ENCODE results near the gene ZNF433. TPM values are rescaled to one million over a fixed set of nuclear protein-coding genes. Genes with fewer than 3 reads are reported as not detected.

The ZNF433 gene
- total RNA-seq, 2 experiments from 2014 or later, result 2.6 to 2.8 TPM

GRCh38 chr19:12075538-12076139 is 40.2 kb upstream of the ZNF433 start:
- Mint-ChIP-seq H3K9me3 (peaks cover 9% of the 10 kb centered on the region), H3K36me3 (ENCODE audit: low read depth) (peaks cover 93% of the 10 kb centered on the region), H3K4me3 (no peak overlapping the region), H3K27ac (no peak overlapping the region), H3K27me3 (no peaks in the 10 kb centered on the region), H3K4me1 (ENCODE audit: low read depth) (no peaks in the 10 kb centered on the region)
- no peak for TF ChIP-seq CTCF (IDR thresholded peaks at IDR 0.05)
- ChIA-PET POLR2A (interaction anchor here (0.7 kb wide), 1 partner anchor 477 kb away, joined by 3 read pairs; no protein-coding TSS in a partner anchor), CTCF (no interaction called here)
- ATAC-seq (ENCODE audit: poor library complexity) (no peak), DNase-seq (no peak)
- intact Hi-C loops (cut with DNase I, micrococcal nuclease), result loop anchor here in 1 of 2 experiments (10.0 kb wide), 1 partner anchor 449 kb away; no protein-coding TSS in a partner anchor
- peaks cover 32% of the 10 kb centered on the region for H3K36me3 ChIP-seq (ENCODE audit: insufficient read depth, low read length)
- no peaks in the 10 kb centered on the region for H3K4me1 ChIP-seq (ENCODE audit: insufficient read depth, low read length)
- peaks cover 46 to 99% of the 10 kb centered on the region in 2 experiments for H3K9me3 ChIP-seq (ENCODE audit: control insufficient read depth in 1 of 2, insufficient read depth in 1 of 2, low read length in 2 of 2)
- H3K27ac ChIP-seq (ENCODE audit: low read depth in 1 of 2, low read length in 2 of 2), result no peak overlapping the region
- H3K27me3 ChIP-seq (ENCODE audit: control insufficient read depth in 1 of 2, insufficient read depth in 2 of 2, low read length in 2 of 2), result no peaks in the 10 kb centered on the region
- H3K4me3 ChIP-seq (ENCODE audit: low read length), result no peak overlapping the region

GRCh38 chr19:12064590-12065538 is 29.4 kb upstream of the ZNF433 start, which contains the start of gene ZNF844:
ZNF844 (plus strand) TSS chr19:12064731; CDS start chr19:12064874, 143 bp downstream.
- Mint-ChIP-seq H3K4me1 (ENCODE audit: low read depth) (peaks cover 5% of the 10 kb centered on the region), H3K27me3 (no peaks in the 10 kb centered on the region), H3K9me3 (peaks cover 2% of the 10 kb centered on the region), H3K27ac (peak within 1 kb of the TSS; percentile 65), H3K36me3 (ENCODE audit: low read depth) (peaks cover 38% of the 10 kb centered on the region), H3K4me3 (peak within 1 kb of the TSS; percentile 91)
- CTCF ChIA-PET, result interaction anchor here (0.6 kb wide), 1 partner anchor 330 kb away, joined by 4 read pairs; no protein-coding TSS in a partner anchor
- no peak for TF ChIP-seq CTCF (IDR thresholded peaks at IDR 0.05)
- POLR2A ChIA-PET, result interaction anchor here (0.5 to 0.9 kb wide), 3 partner anchors 29 to 98 kb away, joined by 3 to 4 read pairs (median 3); partner anchors contain the start of genes ZNF136 and ZNF433
- Histone ChIP-seq H3K9me3 (ENCODE audit: control insufficient read depth in 1 of 2, insufficient read depth in 1 of 2, low read length in 2 of 2) (peaks cover 17 to 42% of the 10 kb centered on the region in 2 experiments), H3K4me1 (ENCODE audit: insufficient read depth, low read length) (peaks cover 21% of the 10 kb centered on the region), H3K27ac (ENCODE audit: low read depth in 1 of 2, low read length in 2 of 2) (peak within 1 kb of the TSS in 1 of 2 donors; percentile 46), H3K27me3 (ENCODE audit: control insufficient read depth in 1 of 2, insufficient read depth in 2 of 2, low read length in 2 of 2) (no peaks in the 10 kb centered on the region), H3K4me3 (ENCODE audit: low read length) (peak within 1 kb of the TSS; percentile 74), H3K36me3 (ENCODE audit: insufficient read depth, low read length) (no peaks in the 10 kb centered on the region)
- DNase-seq (peak; percentile 40 to 84 (median 62)), ATAC-seq (ENCODE audit: poor library complexity) (peak; percentile 87)
- intact Hi-C loops (cut with DNase I, micrococcal nuclease), result loop anchor here in 1 of 2 experiments (2.0 kb wide), 1 partner anchor 140 kb away; the partner anchor contains the start of gene ZNF700

- Histone ChIP-seq H3K27me3 (ENCODE audit: control insufficient read depth in 1 of 2, insufficient read depth in 2 of 2, low read length in 2 of 2) (peaks cover 0 to 7% of the 10 kb centered on the region in 2 experiments), H3K4me1 (ENCODE audit: insufficient read depth, low read length) (peaks cover 26% of the 10 kb centered on the region), H3K36me3 (ENCODE audit: insufficient read depth, low read length) (no peaks in the 10 kb centered on the region), H3K9me3 (ENCODE audit: control insufficient read depth in 1 of 2, insufficient read depth in 1 of 2, low read length in 2 of 2) (peaks cover 0 to 10% of the 10 kb centered on the region in 2 experiments), H3K4me3 (ENCODE audit: low read length) (no peak overlapping the region), H3K27ac (ENCODE audit: low read depth in 1 of 2, low read length in 2 of 2) (no peak overlapping the region)
- Mint-ChIP-seq H3K27me3 (peaks cover 30% of the 10 kb centered on the region), H3K36me3 (ENCODE audit: low read depth) (peaks cover 4% of the 10 kb centered on the region), H3K27ac (no peak overlapping the region), H3K9me3 (peaks cover 3% of the 10 kb centered on the region), H3K4me3 (no peak overlapping the region), H3K4me1 (ENCODE audit: low read depth) (peaks cover 24% of the 10 kb centered on the region)
- intact Hi-C loops (cut with DNase I, micrococcal nuclease), result loop anchor here (5.0 to 10.0 kb wide), 3 partner anchors 91 to 258 kb away; partner anchors contain the start of genes ZNF491 (in 1 of the 2) and ZNF763 (in 1 of the 2)
- TF ChIP-seq CTCF (IDR thresholded peaks at IDR 0.05), result no peak
- CTCF ChIA-PET, result interaction anchor here (0.8 to 2.2 kb wide), 2 partner anchors 85 to 132 kb away, joined by 5 to 8 read pairs; partner anchors contain the start of genes ZNF20 and ZNF700
- DNase-seq, result no peak
- POLR2A ChIA-PET, result no interaction called here
- ATAC-seq (ENCODE audit: poor library complexity), result no peak
Measured at GRCh38 chr19:12055784-12056183, 20.3 kb upstream of the ZNF433 start.
